Thyroid gland (tissue), 4 donors: Measurements from ENCODE around the gene FYB1. TPM values are rescaled to one million over a fixed set of nuclear protein-coding genes. Genes with fewer than 3 reads are reported as not detected.

Experiments used
- DNase-seq, 2 donors: peaks; one replicate each; pipeline ENCODE4 v3.0.0-alpha.2; 2019
- H3K27ac ChIP-seq, 3 donors: fragments of 200-600 bp; sonication (generic); 1 replicate in 2 of 3; 2 replicates in 1 of 3; pipeline ENCODE4 v1.5.1; 2016 to 2019; ENCODE audit warnings: mild to moderate bottlenecking in 1 of 3, moderate library complexity in 1 of 3
- H3K27me3 ChIP-seq: fragments of 200-600 bp; sonication (generic); one replicate; pipeline ENCODE4 v1.5.1; 2019
- H3K36me3 ChIP-seq, 2 donors: fragments of 200-600 bp; sonication (generic); one replicate each; pipeline ENCODE4 v1.5.1; 2016 to 2019
- H3K4me1 ChIP-seq, 2 donors: fragments of 200-600 bp; sonication (generic); one replicate each; pipeline ENCODE4 v1.5.1; 2017 to 2019
- H3K4me3 ChIP-seq, 3 donors: fragments of 200-600 bp; sonication (generic); replicated peaks in 1 of 3; 1 replicate in 2 of 3; 2 replicates in 1 of 3; pipeline ENCODE4 v1.5.1; 2016; ENCODE audit warnings: mild to moderate bottlenecking in 1 of 3
- H3K9me3 ChIP-seq: fragments of 200-600 bp; sonication (generic); one replicate; pipeline ENCODE4 v1.5.1; 2017
- POLR2A ChIP-seq, 2 donors: fragments of 450-650 bp; IDR thresholded peaks; one replicate each; pipeline ENCODE4 v1.6.1; 2017; ENCODE audit warnings: antibody characterized with exemption in 2 of 2, mild to moderate bottlenecking in 2 of 2, moderate library complexity in 1 of 2
- WGBS, 2 donors: methylation state at CpG; one replicate each; pipeline ENCODE4 v1.1.5; 2017; 5-methylcytosine and 5-hydroxymethylcytosine counted together
- intact Hi-C: fragments of 100-400 bp; cut with DNase I; formaldehyde crosslinking; loops from one replicate; pipeline ENCODE4 v1.15.1; 2023
- total RNA-seq, 4 donors: library from RNA; depleted of rRNA; stranded (reverse); fragments of >200 nt; gene quantifications; one replicate each; pipeline ENCODE4 v1.2.3, GENCODE V29; 2016
- TF ChIP-seq, protein P1 (sequence below), 6 experiments: fragments of 200-600 bp in 3 of 6; fragments of 450-650 bp in 3 of 6; sonication (generic) in 3 of 6; IDR thresholded peaks; one replicate each; pipeline ENCODE4 v1.5.1; 2016 to 2019; ENCODE audit warnings: antibody characterized with exemption in 6 of 6, mild to moderate bottlenecking in 2 of 6, inconsistent platforms in 1 of 6, moderate library complexity in 1 of 6

FYB1 gene
- total RNA-seq, 4 donors from 2014 or later, result 2.4 to 15.6 (median 3.7) TPM

DNA sequence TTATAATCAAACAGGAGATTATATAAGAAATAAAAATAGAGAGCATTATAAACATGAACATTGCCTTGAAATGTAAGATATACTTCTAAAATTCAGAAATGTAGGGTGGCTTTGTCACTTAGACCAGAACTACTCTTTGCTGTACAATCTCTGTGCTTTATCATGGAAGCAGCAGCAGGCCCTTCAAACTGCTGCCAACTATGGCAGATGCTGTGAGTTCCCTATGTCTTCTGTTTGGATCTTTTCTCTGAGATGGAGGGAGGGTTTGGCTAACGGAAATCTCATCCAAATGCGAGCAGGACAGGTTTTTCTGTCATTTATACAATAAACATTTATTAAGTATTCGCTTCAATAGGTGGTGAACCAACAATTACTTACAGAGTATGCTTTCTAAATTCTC, 110.4 kb downstream of the FYB1 start:
- TF ChIP-seq POLR2A (IDR thresholded peaks at IDR 0.05), result no peak
- TF ChIP-seq, protein P1, sequence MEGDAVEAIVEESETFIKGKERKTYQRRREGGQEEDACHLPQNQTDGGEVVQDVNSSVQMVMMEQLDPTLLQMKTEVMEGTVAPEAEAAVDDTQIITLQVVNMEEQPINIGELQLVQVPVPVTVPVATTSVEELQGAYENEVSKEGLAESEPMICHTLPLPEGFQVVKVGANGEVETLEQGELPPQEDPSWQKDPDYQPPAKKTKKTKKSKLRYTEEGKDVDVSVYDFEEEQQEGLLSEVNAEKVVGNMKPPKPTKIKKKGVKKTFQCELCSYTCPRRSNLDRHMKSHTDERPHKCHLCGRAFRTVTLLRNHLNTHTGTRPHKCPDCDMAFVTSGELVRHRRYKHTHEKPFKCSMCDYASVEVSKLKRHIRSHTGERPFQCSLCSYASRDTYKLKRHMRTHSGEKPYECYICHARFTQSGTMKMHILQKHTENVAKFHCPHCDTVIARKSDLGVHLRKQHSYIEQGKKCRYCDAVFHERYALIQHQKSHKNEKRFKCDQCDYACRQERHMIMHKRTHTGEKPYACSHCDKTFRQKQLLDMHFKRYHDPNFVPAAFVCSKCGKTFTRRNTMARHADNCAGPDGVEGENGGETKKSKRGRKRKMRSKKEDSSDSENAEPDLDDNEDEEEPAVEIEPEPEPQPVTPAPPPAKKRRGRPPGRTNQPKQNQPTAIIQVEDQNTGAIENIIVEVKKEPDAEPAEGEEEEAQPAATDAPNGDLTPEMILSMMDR (IDR thresholded peaks at IDR 0.05), result no peak
- H3K36me3 ChIP-seq, result no peaks in the 10 kb centered on the region
- H3K27me3 ChIP-seq, result no peaks in the 10 kb centered on the region
- no peak for DNase-seq
- H3K4me1 ChIP-seq, result no peaks in the 10 kb centered on the region
- WGBS, 2 donors, result 78 to 81% methylated on average over 3 of the region's 3 CpGs
- H3K4me3 ChIP-seq, result no peak overlapping the region
- intact Hi-C loops, result no loop called here
- no peaks in the 10 kb centered on the region for H3K9me3 ChIP-seq
- H3K27ac ChIP-seq, result no peak overlapping the region

DNA sequence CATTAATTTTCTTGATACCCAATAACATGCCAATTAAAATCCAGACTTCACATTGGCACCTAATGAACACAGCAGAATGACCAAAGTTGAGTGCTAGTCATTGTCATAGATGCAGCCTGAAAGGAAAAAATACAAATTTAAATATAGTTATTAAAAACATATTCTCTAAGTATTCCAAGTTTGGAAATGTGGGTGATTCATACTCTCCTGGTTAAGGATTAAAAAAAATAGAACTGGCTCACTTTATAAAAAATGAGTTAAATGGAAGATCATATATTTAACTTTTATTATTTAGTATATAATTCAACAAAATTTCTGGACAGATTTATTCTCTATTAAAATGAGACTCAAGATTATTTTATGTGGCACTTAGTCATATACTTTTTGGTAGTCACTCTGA, 112.0 kb downstream of the FYB1 start:
- DNase-seq, result no peak
- TF ChIP-seq POLR2A (IDR thresholded peaks at IDR 0.05), result no peak
- TF ChIP-seq, protein P1 (IDR thresholded peaks at IDR 0.05), result no peak
- intact Hi-C loops, result no loop called here

DNA sequence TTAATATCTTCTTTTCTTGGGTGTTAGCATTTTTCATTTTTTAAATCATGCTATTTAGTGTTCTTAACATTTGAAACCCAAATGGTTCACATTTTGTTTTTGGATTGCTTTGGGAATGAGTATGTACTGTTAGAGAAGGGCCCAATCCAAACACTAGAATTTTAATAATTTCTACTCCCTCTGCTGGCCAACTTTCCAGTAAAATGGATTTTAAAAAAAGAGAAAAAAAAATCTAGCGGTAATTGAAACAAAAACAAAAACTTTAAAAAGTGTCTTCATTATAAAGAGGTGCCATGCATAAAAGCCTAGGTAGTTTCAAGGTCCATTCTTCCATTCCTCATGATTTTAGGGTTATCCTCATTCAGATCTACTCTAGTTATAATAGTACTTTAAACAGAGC, 113.0 kb downstream of the FYB1 start:
- 48 to 51% methylated on average over 1 of the region's 1 CpG for WGBS, 2 donors
- DNase-seq, result no peak
- Histone ChIP-seq H3K27me3 (no peaks in the 10 kb centered on the region), H3K9me3 (no peaks in the 10 kb centered on the region), H3K36me3 (no peaks in the 10 kb centered on the region), H3K4me3 (no peak overlapping the region), H3K4me1 (no peaks in the 10 kb centered on the region), H3K27ac (no peak overlapping the region)
- intact Hi-C loops, result no loop called here
- TF ChIP-seq POLR2A (IDR thresholded peaks at IDR 0.05), result no peak
- TF ChIP-seq, protein P1 (IDR thresholded peaks at IDR 0.05), result peak in 3 of 6 experiments; percentile 21 to 28 (median 25)

More for the DNA sequence above, 112.0 kb downstream of the FYB1 start:
- H3K36me3 ChIP-seq, result no peaks in the 10 kb centered on the region
- no peak overlapping the region for H3K27ac ChIP-seq
- no peaks in the 10 kb centered on the region for H3K4me1 ChIP-seq
- no peaks in the 10 kb centered on the region for H3K9me3 ChIP-seq
- H3K27me3 ChIP-seq, result no peaks in the 10 kb centered on the region
- H3K4me3 ChIP-seq, result no peak overlapping the region

DNA sequence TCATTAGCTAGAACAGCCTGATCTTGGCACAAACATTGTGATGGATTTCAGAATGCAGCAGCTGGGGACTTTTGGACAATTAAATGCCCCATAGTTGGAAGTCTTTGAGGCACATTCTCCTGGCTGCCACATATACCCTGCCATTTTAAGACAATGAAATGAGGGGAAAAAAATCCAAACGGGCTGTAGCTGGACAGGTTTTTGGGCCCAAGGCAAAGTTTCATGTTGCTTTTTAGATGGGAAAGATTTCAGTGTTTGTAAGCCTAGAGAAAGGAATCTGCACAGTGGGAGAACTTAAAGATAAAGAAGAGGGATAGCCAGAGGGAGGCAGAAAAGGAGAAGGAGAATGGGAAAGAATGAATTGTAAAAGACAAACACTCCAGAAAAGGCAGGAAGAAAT, 115.1 kb downstream of the FYB1 start:
- Histone ChIP-seq H3K4me3 (no peak overlapping the region), H3K4me1 (no peaks in the 10 kb centered on the region), H3K27ac (no peak overlapping the region), H3K27me3 (no peaks in the 10 kb centered on the region), H3K36me3 (no peaks in the 10 kb centered on the region), H3K9me3 (no peaks in the 10 kb centered on the region)
- TF ChIP-seq, protein P1 (IDR thresholded peaks at IDR 0.05), result no peak
- no peak for TF ChIP-seq POLR2A (IDR thresholded peaks at IDR 0.05)
- DNase-seq, result no peak
- intact Hi-C loops, result no loop called here
- WGBS, 2 donors, result 69% methylated on average over 1 of the region's 1 CpG

DNA sequence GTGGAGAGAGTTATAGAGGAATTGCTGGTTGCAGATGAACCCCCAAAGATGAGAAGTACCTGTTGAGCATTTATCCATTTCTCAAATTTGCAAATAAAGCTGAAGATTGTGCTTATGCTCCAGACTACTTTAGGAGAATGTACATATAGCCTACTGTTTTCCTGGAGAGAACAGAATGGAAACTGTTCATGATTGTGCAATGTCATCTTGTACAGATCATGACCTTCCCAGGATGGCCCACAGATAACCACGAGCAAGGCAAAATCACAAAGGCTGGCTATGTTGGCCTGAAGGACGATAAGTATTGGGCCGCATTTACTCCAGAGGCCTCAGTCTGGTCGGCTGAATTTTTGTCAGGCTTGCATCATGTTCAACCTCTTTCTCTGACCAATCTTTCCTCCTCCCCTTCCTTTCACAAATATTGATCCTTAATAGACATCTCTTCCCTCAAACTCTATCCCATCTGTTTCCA, 116.6 kb downstream of the FYB1 start:
- TF ChIP-seq, protein P1 (IDR thresholded peaks at IDR 0.05), result no peak
- no peak for TF ChIP-seq POLR2A (IDR thresholded peaks at IDR 0.05)
- 88 to 94% methylated on average over 4 of the region's 4 CpGs for WGBS, 2 donors
- Histone ChIP-seq H3K9me3 (no peaks in the 10 kb centered on the region), H3K27me3 (no peaks in the 10 kb centered on the region), H3K36me3 (no peaks in the 10 kb centered on the region), H3K4me1 (no peaks in the 10 kb centered on the region), H3K27ac (no peak overlapping the region), H3K4me3 (no peak overlapping the region)
- intact Hi-C loops, result no loop called here
- DNase-seq, result no peak
